NCI-H146 (cell line): ENCODE results near the gene AMN.
A peak's percentile ranks its signal among the peaks of the same experiment; 100 is the strongest.
"Not testable (repeated sequence)": the region's sequence is repeated elsewhere in the genome, so short reads cannot be mapped to it uniquely, and the experiment has no call there.

Experiments
- DNase-seq: peaks from one replicate; lab custom pipeline; 2025; lab: John Stamatoyannopoulos, UW

AMN gene

GRCh38 chr14:102922490-102923200 is at the start of gene AMN:
Gene AMN (plus strand): TSS chr14:102922663. CDS start chr14:102922689, 26 bp downstream.
- DNase-seq = no peak

- DNase-seq = no peak
Observed at GRCh38 chr14:102873131-102873530, 49.3 kb upstream of the AMN start.

GRCh38 chr14:102873546-102874061 is 48.9 kb upstream of the AMN start:
- DNase-seq = no peak

- DNase-seq = no peak
Observed at GRCh38 chr14:102875652-102876051, 46.8 kb upstream of the AMN start.

DNA sequence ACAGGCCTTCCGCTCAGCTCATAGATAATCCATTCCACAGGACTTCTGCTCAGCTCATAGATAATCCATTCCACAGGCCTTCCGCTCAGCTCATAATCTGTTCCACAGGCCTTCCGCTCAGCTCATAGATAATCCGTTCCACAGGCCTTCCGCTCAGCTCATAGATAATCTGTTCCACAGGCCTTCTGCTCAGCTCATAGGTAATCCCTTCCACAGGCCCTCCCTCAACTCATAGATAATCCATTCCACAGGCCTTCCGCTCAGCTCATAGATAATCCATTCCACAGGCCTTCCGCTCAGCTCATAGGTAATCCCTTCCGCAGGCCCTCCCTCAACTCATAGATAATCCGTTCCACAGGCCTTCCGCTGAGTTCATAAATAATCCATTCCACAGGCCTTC is 45.0 kb upstream of the AMN start:
- DNase-seq = not testable (repeated sequence)

DNA sequence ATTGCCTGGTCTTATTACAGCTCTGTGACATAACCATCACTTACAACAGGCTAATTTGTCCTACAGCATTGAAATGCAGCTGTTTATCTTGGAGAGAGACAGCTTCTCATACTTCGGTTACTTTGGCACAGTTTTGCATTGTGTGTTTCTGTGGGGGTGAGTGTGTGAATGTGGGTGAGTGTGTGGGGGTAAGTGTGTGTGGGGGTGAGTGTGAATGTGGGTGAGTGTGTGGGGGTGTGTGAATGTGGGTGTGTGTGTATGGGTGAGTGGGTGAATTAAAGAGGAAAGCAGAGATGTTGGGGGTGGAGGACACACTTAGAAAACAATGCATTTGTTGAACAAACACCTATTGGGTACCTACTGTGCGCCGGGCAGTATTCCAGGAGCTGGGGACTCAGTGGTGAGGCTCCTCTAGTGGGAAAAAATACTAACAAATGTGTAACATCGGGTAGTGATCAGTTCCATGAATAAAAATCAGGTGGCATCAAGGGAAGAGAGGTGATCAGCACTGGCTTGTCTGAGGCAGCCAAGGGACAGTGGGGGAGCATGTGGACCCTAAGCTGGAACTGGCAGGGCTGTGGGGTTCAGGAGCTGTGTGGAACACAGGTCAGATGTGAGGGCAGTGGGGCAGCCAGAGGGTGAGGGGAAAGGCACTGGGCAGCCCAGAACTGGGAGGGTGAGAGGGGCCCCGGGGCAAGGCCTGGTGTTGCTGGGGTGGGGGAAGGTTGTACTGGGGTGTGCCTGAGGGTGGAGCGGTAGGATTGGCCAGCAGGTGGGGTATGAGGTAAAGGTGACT is 44.1 kb upstream of the AMN start:
- no peak for DNase-seq

DNA sequence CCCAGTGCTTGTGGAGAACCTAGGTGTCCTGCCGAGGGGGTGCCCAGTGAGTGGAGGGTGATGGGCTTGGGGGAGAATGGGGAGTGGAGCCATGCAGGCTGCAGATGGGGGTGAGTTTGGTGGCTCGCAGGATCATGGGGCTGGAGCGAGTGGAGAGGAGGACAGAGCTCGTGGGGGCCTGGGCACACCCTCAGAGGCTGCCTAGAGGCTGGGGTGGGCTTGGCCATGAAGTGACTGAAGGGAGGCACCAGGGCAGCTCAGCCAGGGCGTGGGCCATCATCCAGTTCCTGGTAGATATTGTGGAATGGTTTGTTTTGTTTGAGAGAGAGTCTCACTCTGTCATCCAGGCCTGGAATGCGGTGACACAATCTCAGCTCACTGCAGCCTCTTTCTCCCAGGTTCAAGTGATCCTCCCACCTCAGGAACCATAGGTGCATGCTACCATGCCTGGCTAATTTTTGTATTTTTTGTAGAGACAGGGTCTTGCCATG is 43.4 kb upstream of the AMN start:
- no peak for DNase-seq

- DNase-seq = no peak
Observed at GRCh38 chr14:102882226-102882906, 40.1 kb upstream of the AMN start.

DNA sequence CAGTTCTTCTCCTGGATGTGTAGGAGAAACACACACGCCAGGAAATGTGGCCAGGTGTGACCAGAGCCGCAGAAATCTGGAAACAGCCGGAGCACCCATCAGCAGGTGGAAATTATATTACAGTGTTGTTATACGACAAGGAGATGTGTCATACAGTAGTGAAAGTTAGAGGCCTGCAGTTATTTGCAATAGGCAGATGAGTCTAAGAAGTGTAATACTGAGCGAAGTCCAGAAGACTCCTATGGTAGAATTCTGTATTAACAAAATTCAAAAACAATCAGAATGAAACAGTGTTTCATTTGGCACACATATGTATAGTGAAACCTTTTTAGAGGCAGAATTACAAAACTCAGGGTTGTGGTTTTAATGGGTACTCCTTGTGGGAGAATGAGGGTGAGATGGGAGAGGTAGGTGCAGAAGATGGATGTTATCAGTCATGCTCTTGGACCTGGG is 39.3 kb upstream of the AMN start:
- no peak for DNase-seq

DNA sequence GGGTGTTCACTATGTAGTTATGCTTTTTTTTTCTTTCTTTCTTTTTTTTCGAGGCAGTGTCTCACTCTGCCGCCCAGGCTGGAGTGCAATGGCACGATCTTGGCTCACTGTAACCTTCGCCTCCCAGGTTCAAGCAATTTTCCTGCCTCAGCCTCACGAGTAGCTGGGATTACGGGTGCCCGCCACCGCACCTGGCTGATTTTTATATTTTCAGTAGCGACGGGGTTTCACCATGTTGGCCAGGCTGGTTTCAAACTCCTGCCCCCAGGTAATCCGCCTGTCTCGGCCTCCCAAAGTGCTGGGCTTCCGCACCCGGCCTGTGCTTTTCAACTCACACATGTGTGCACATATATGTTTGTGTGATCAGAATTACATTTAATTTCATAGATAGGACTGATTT is 38.9 kb upstream of the AMN start:
- DNase-seq = no peak

DNA sequence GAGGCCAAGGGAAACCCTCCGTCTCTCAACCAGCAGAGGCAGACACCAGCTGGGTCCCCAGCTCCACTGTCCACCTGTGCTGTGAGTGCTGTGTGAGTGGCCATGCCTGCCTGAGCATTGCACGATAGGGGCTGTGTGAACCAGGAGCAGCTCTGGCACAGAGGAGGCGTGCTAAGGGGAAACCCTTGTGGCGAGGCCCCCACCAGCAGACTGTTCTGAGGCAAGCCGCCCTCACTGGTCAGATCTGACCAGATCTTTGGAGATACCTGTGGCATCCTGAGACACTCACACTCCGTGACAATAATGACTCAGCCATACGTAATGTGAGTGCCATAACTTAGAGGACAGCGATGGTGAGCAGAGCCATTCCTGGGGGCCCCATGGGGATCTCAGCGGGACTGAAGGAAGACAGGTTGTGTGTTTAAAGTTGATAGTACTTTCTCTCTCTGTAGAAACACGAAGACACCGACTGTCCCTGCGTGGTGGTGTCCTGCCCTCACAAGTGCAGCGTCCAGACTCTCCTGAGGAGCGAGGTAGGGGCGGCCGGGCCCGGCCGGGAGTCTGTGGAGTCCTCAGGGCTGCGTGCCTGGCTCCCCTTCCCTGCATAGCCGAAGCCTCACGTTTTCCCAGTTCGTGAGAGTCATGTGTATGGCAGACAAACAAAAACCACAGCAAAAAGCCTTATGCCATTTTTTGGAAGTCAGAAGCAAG is 36.6 kb upstream of the AMN start:
- no peak for DNase-seq

- DNase-seq = no peak
Observed at GRCh38 chr14:102888748-102889147, 33.7 kb upstream of the AMN start.

DNA sequence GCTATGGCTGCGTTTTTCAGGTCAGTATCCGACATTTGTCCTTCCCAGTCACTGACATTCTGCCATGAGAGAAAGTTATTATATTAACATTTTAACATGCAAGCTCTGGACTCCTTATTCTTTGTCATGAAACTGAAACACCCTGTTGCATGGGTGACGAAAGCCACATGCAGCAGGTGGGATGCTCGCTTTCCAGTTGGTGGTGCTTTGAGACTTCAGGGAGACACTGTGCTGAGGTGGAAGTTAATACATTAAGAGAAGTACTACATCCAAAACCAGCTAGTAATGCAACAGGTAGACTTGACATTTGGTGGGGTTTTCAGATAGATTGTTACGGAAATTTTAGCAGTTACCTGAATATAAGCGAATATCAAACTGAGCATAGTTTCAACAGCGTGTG is 32.8 kb upstream of the AMN start:
- no peak for DNase-seq

- DNase-seq = no peak
Observed at GRCh38 chr14:102891111-102891510, 31.4 kb upstream of the AMN start.

DNA sequence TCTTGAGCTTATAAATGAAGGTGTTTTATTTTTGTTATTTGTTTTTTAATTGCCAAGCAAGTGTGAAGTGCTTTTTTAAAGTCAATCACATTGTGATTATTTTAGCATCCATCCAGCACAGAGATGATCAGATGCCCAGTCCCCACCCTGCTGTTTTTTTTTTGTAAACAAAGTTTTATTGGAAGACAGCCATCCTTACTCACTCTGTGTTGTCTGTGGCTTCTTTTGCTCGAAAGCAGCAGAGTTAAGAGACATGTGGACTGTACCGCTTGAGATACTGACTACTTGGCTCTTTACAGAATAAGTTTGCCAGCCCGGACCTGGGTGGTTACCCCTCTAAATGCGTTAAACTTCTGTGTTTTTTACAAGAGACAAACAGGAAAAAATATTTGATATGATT is 30.9 kb upstream of the AMN start:
- DNase-seq = no peak

DNA sequence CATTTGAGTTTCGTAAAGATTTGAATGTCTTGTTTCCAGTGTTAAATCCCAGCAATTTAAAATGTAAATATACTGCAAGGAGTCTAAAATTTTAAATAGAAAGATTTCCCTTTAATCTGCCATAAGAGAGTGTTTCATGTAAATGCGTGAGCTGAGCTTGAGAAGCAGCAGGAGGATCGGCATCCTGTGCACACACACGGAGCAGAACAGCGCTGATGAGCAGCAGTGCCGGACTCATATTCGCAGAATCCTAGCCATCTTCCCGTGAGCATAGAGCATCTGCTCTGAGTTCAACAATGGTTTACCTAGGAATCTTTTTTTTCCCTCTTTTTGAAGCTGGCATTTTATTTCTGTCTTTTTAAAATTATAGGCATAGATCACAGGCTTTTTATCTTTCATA is 29.8 kb upstream of the AMN start:
- DNase-seq = no peak

DNA sequence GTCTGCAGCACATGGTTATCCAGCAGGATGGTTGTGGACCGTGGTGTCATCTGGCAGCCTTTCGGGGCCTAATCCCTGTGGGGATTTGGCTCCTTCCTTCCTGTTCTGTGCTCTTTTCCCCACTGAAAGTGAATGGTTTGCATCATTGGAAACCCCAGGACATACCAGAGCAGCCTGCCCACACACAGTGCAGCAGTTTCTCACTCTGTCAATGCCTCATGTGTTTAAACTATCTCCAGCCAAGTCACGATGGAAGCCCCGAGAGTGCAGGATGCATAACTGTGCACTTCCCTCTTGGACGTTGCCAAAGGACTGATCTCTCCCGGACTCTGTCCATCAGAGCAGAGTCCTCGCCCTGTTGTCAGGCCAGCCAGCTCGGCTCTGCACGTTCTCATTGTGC is 29.0 kb upstream of the AMN start:
- DNase-seq = no peak

DNA sequence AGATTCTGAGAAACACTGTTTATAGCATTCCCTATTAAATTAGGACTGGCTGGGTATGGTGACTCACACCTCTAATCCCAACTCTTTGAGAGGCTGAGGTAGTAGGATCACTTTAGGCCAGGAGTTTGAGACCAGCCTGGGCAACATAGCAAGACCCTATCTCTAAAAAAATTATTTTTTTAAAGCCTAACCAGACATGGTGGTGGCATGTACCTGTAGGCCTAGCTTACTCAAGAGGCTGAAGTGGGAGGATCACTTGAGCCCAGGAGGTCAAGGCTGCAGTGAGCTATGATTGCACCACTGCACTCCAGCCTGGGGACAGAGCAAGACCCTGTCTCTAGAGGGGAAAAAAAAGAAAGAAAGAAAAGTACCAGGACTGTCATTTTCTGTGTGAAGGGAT is 25.7 kb upstream of the AMN start:
- not testable (repeated sequence) for DNase-seq

DNA sequence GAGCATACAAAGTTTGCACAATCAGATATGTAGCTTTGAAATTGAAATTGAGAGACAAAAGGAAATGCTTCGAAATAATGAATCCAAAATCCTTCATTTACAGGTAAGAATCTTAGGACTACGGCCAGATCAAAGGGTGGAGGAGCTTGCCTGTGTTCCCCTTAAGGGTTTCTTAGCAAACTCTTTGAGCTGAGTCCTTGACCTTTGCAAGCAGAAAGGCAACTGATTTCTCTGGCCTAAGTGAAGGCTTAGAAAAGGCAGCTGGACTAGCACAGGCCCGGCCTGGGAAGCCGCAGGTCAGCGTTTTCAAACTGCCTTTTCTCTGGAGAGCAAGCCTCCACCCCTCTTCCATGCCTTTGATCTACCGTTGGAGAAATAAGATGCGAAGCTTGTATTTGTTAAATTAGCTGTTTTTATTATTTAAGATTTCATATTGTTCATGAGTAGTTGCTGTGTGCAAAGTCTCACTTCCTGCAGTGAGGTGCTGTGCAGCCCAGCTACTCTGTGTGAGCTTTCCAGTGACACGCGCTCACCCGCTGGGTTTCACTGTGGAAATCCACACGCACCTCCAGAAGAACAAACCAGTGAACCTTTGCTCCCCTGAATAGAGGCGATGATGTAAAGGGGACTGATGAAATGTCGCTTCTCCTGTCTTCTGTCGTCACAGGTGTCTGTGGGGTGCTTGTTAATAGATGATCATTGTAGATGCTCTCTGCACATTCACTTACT is 25.0 kb upstream of the AMN start:
- no peak for DNase-seq

DNA sequence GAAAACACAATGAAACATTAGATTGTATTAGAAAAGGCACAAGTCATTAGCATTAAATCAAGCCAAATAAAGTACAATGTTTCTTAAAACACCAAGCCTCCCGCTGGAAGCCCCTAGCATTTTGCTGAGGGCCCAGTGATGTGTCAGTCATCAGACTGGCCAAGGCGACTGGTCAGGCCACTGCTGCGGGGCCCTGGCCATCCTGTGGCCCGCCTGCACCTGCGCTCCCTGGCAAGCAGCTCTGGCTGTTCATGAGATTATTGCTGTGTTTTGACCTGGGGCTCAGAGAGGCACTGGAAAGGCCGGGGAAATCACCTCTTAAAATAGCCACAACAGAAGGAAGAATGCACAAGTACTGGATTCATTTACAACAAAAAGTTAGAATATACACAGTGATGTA is 24.2 kb upstream of the AMN start:
- DNase-seq = peak; percentile 44
